ENCODE data around the gene ABCC3.

DNA sequence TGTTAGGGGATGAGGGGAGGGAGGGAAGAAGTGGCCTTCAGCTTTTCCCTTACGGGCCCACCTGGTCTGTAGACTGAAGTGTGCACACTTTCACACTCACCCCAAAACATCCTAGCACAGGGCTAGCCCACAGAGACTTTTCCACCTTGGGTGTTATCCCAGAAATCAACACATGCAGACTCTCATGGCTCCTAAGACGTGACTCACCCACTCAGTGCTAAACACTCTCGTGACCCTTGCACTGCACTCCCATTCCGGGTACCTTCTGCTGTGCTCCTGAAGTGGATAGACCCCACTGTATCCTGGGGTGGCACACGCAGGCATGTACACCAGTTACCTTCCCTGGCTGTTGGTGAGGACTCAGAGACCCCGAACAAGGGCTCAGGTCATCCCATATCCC is 23.0 kb upstream of the ABCC3 start:
- TF ChIP-seq, protein P1, sequence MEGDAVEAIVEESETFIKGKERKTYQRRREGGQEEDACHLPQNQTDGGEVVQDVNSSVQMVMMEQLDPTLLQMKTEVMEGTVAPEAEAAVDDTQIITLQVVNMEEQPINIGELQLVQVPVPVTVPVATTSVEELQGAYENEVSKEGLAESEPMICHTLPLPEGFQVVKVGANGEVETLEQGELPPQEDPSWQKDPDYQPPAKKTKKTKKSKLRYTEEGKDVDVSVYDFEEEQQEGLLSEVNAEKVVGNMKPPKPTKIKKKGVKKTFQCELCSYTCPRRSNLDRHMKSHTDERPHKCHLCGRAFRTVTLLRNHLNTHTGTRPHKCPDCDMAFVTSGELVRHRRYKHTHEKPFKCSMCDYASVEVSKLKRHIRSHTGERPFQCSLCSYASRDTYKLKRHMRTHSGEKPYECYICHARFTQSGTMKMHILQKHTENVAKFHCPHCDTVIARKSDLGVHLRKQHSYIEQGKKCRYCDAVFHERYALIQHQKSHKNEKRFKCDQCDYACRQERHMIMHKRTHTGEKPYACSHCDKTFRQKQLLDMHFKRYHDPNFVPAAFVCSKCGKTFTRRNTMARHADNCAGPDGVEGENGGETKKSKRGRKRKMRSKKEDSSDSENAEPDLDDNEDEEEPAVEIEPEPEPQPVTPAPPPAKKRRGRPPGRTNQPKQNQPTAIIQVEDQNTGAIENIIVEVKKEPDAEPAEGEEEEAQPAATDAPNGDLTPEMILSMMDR (IDR thresholded peaks at IDR 0.05), result no peak
- TF ChIP-seq POLR2A (IDR thresholded peaks at IDR 0.05), result no peak

Data from lower leg skin (tissue), 3 donors.